ENCODE data around the gene ETNK2. TPM values are rescaled to one million over a fixed set of nuclear protein-coding genes. Genes with fewer than 3 reads are reported as not detected.

The ETNK2 gene
- total RNA-seq, 1 donor from 2014 or later = 6.8 TPM

DNA sequence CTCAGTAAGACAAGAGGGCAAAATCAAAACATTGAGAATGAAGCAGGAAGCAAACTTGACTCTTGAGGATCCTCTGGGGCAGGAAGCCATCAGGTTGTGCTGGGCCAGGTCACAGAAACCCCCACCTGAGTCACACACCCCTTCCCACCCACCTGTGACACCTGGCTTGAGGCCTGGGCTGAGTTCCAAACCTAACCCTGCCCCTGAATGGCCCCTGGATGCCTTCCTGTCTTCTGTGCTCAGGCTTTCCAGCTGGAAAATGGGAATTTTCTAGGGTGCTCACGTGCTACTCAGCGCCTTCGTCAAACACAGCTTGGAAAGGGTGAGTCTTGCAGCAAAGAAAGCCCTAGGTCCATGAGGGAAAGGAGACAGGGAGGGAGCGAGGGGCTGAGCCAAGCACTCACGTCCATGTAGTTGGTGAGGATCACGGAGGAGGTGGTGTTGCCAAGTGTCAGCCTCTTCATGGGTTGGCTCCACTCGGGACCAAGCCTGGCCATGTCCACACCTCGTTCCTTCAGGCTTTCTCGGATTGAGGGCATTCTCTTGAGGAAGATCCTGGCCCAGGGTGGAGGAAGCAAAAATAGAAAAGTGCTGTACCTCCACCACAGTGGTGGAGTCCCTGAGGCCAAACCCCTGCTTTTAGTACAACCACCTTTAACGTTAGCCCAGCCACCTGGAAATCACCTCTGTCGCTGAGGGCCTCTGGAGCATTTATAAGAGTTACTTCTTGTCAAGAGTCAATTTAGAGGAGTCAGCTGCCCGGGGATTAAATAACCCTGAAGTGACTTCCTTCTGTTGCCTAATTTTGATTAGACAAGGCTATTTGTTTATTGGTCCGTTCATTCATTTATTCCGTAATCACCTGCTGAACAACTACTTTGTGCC lies 10.0 kb upstream of the ETNK2 start:
- no peak overlapping the region for H3K4me3 ChIP-seq (ENCODE audit: low read length in 3 of 3)
- no peaks in the 10 kb centered on the region for H3K36me3 ChIP-seq (ENCODE audit: control insufficient read depth in 3 of 3, insufficient read depth in 3 of 3, low read length in 3 of 3)
- H3K9me3 ChIP-seq (ENCODE audit: control insufficient read depth in 3 of 3, low read length in 3 of 3) = no peaks in the 10 kb centered on the region
- H3K4me1 ChIP-seq (ENCODE audit: control insufficient read depth in 3 of 3, insufficient read depth in 3 of 3, low read length in 3 of 3) = peaks cover 0 to 4% (median 3%) of the 10 kb centered on the region in 3 donors
- no peak overlapping the region for H3K27ac ChIP-seq (ENCODE audit: low read depth, low read length)
- no peak overlapping the region for H3K9ac ChIP-seq (ENCODE audit: low read depth in 1 of 3, low read length in 3 of 3)
- H3K27me3 ChIP-seq (ENCODE audit: control insufficient read depth in 3 of 3, insufficient read depth in 3 of 3, low read length in 3 of 3) = peaks cover 7 to 37% (median 25%) of the 10 kb centered on the region in 3 donors

DNA sequence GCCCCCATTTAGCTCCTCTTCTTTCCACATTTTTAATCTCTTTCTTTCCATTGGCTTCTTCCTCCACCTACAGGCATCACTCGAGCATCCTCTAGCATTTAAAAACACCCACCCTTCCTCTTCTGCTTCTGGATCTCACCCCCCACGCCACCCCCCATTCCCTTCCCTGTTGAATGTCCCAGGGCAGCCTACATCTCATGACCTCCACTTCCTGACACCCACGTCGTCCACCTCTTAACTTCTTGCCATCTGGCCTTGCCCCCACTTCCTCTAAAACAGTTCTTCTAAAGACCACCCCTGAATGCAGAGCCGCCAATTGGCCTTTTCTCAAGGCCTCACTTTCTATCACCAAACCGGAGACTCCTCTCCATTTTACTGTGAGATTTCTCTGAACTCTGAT lies 6.1 kb upstream of the ETNK2 start:
- Histone ChIP-seq H3K27me3 (ENCODE audit: control insufficient read depth in 3 of 3, insufficient read depth in 3 of 3, low read length in 3 of 3) (peaks cover 18 to 51% (median 30%) of the 10 kb centered on the region in 3 donors), H3K9me3 (ENCODE audit: control insufficient read depth in 3 of 3, low read length in 3 of 3) (no peaks in the 10 kb centered on the region), H3K4me3 (ENCODE audit: low read length in 3 of 3) (no peak overlapping the region)

DNA sequence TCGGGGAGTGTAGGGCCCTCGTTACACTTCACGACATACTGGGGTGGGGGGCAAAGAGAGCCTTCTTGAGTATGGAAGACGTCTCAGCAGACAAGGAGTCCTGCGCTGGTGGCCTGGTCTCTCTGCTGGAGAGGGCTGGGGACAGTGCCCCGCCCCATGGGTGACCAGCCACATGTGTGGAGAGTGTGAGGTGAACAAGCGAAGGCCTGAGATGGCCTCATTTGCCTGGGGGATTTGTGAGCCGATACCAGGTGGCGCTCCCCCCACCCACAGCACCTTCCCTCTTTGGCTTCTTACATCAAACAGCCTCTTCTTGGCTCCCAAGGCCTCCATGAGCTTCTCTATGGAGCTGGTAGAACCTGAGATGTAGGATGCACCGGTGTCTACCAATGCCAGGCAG lies 4.0 kb upstream of the ETNK2 start:
- Histone ChIP-seq H3K9ac (ENCODE audit: low read depth in 1 of 3, low read length in 3 of 3) (no peak overlapping the region), H3K36me3 (ENCODE audit: control insufficient read depth in 3 of 3, insufficient read depth in 3 of 3, low read length in 3 of 3) (no peaks in the 10 kb centered on the region), H3K27me3 (ENCODE audit: control insufficient read depth in 3 of 3, insufficient read depth in 3 of 3, low read length in 3 of 3) (peaks cover 25 to 49% (median 31%) of the 10 kb centered on the region in 3 donors), H3K4me1 (ENCODE audit: control insufficient read depth in 3 of 3, insufficient read depth in 3 of 3, low read length in 3 of 3) (peaks cover 5 to 8% (median 6%) of the 10 kb centered on the region in 3 donors), H3K9me3 (ENCODE audit: control insufficient read depth in 3 of 3, low read length in 3 of 3) (no peaks in the 10 kb centered on the region), H3K4me3 (ENCODE audit: low read length in 3 of 3) (no peak overlapping the region), H3K27ac (ENCODE audit: low read depth, low read length) (no peak overlapping the region)

More for the DNA sequence above, 6.1 kb upstream of the ETNK2 start:
- Histone ChIP-seq H3K4me1 (ENCODE audit: control insufficient read depth in 3 of 3, insufficient read depth in 3 of 3, low read length in 3 of 3) (peaks cover 0 to 4% (median 3%) of the 10 kb centered on the region in 3 donors), H3K9ac (ENCODE audit: low read depth in 1 of 3, low read length in 3 of 3) (no peak overlapping the region), H3K27ac (ENCODE audit: low read depth, low read length) (no peak overlapping the region), H3K36me3 (ENCODE audit: control insufficient read depth in 3 of 3, insufficient read depth in 3 of 3, low read length in 3 of 3) (no peaks in the 10 kb centered on the region)

DNA sequence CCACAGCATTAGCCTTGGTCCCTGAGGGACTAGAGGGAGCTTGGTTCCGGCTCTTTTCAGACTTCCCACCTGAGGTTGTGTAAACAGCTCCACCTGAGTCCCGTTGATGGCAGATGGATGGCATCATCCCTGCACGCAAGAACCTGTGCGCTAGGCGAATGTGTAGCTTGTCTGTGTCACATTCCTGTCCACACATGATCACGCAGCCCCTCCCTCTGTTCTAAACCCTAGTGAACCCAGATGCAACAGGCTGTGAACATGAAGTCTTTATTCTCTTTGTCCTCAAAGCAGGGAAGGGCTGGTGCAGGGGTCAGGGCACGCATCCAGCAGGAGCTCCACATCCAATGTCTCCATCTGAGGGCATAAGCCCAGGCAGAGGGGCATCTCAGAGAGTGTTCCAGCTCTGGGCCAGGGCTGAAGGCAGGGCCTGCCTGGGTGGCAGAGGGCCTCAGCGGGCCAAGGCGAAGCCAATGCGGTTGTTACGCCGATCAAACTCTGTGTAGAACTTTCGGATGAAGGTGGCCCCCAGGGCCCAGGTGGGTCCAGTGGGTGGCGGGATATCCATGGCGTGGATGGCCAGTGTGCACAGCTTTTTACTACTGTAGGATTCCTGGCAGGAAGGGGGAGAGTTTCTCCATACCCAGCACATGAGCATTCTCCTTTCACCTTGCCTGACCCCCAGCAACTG lies 2.9 kb upstream of the ETNK2 start:
- H3K36me3 ChIP-seq (ENCODE audit: control insufficient read depth in 3 of 3, insufficient read depth in 3 of 3, low read length in 3 of 3) = no peaks in the 10 kb centered on the region
- H3K4me1 ChIP-seq (ENCODE audit: control insufficient read depth in 3 of 3, insufficient read depth in 3 of 3, low read length in 3 of 3) = peaks cover 5 to 12% (median 8%) of the 10 kb centered on the region in 3 donors
- H3K27me3 ChIP-seq (ENCODE audit: control insufficient read depth in 3 of 3, insufficient read depth in 3 of 3, low read length in 3 of 3) = peaks cover 22 to 43% (median 25%) of the 10 kb centered on the region in 3 donors
- H3K27ac ChIP-seq (ENCODE audit: low read depth, low read length) = no peak overlapping the region
- no peak overlapping the region for H3K4me3 ChIP-seq (ENCODE audit: low read length in 3 of 3)
- H3K9me3 ChIP-seq (ENCODE audit: control insufficient read depth in 3 of 3, low read length in 3 of 3) = no peaks in the 10 kb centered on the region
- H3K9ac ChIP-seq (ENCODE audit: low read depth in 1 of 3, low read length in 3 of 3) = no peak overlapping the region

DNA sequence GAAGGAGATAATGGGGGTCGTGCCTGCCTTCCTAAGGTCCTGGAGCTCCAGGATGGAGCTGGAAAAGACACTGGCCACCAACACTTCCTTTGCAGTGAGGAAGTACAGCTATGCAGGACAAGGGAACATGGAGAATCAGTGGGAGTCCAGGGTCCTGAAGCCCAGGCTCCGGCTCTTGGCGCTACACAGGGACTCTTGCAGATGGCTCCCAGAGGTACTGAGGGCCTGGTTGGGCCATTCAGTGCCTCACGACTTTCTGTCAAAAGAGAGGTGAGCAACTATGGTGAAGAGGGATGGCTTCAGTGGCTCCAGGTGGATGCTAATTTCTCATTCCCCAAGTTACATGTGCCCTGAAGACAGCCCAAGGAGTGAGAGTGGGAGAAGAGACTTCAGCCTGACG lies 1.8 kb upstream of the ETNK2 start:
- H3K27me3 ChIP-seq (ENCODE audit: control insufficient read depth in 3 of 3, insufficient read depth in 3 of 3, low read length in 3 of 3) = peaks cover 18 to 39% (median 25%) of the 10 kb centered on the region in 3 donors
- H3K36me3 ChIP-seq (ENCODE audit: control insufficient read depth in 3 of 3, insufficient read depth in 3 of 3, low read length in 3 of 3) = no peaks in the 10 kb centered on the region
- no peak overlapping the region for H3K27ac ChIP-seq (ENCODE audit: low read depth, low read length)
- no peak overlapping the region for H3K9ac ChIP-seq (ENCODE audit: low read depth in 1 of 3, low read length in 3 of 3)
- peaks cover 5 to 16% (median 8%) of the 10 kb centered on the region in 3 donors for H3K4me1 ChIP-seq (ENCODE audit: control insufficient read depth in 3 of 3, insufficient read depth in 3 of 3, low read length in 3 of 3)
- H3K4me3 ChIP-seq (ENCODE audit: low read length in 3 of 3) = no peak overlapping the region
- no peaks in the 10 kb centered on the region for H3K9me3 ChIP-seq (ENCODE audit: control insufficient read depth in 3 of 3, low read length in 3 of 3)

DNA sequence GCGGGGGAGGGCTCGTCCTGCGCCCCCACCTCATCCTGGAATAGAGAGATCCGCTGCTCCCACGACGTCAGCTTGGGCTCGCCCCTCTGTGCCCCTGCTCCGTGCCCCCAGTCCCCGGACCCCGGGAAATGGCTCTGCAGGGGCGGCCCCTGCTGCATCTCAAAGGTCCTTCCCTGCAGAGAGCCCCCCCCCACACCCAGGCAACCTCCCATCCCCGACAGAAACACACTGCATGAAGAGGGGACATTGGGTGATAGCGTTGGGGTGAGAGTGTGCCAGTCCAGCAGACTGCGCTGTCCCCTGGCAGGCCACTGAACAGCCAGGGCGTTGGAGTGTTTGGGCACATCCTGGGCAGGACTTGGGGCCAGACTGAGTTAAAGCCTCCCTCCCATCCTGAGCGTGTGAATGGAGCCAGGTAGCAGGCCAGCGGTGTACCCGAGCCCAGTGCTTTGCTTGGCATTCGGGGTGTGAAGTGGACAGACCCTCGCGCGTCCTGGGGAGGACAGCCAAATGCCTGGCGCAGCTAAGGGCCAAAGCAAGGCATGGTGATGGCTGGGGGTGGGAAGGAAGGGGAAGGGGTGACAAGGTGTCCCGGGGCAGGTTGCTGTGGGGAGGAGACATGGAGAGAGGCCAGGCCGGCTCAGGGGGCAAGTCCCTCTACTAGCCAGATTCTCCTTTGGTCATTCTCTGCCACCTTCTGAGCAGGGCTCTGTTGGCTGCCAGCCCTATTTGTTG lies 633 bp upstream of the ETNK2 start:
- no peaks in the 10 kb centered on the region for H3K36me3 ChIP-seq (ENCODE audit: control insufficient read depth in 3 of 3, insufficient read depth in 3 of 3, low read length in 3 of 3)
- H3K4me1 ChIP-seq (ENCODE audit: control insufficient read depth in 3 of 3, insufficient read depth in 3 of 3, low read length in 3 of 3) = peaks cover 5 to 18% (median 8%) of the 10 kb centered on the region in 3 donors
- peak overlapping the region; percentile 30 to 52 (median 46) for H3K4me3 ChIP-seq (ENCODE audit: low read length in 3 of 3)
- peak overlapping the region; percentile 5 to 47 (median 12) for H3K9ac ChIP-seq (ENCODE audit: low read depth in 1 of 3, low read length in 3 of 3)
- H3K9me3 ChIP-seq (ENCODE audit: control insufficient read depth in 3 of 3, low read length in 3 of 3) = no peaks in the 10 kb centered on the region
- H3K27me3 ChIP-seq (ENCODE audit: control insufficient read depth in 3 of 3, insufficient read depth in 3 of 3, low read length in 3 of 3) = peaks cover 18 to 41% (median 25%) of the 10 kb centered on the region in 3 donors
- no peak overlapping the region for H3K27ac ChIP-seq (ENCODE audit: low read depth, low read length)

DNA sequence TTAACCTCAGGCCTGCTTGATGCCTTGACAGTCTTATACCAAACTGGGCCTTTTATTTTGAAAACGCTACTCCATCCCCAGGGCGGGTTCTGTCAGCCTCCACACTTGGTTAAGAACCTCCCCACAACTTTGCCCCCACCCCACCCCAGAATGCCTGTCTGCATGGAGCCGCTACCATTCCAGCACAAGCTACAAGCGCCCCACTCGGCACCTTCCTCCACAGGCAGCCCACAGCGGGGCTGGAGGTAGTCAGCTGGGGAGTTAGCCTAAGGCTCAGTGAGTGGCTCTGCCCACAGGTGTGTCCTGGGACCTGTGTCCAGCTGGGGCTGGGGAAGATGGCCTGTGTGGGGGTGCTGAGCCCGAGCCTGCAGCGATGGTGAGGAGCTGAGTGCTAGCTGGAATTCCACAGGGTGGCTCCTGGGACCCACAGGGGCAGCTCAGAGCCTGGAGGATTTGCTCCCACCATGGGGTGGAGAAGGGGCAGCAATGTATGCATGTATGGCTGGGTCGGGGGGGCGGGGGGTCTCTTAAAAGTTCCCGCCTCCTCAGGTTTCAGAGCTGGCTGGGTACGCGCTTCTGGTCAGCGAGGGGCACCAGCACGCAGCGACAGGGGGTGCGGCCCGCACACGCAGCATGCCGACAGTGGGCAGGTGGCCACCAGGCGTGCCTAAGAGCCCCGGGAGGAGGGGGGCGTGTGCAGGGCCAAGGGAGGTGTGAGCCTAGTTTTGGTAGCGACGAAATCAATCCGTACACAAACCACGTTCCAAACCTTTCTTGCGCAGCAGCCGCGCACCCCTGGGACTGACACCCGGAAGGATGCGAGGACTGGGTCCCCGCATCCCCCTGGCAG lies 917 bp downstream of the ETNK2 start:
- Histone ChIP-seq H3K9me3 (ENCODE audit: control insufficient read depth in 3 of 3, low read length in 3 of 3) (no peaks in the 10 kb centered on the region), H3K36me3 (ENCODE audit: control insufficient read depth in 3 of 3, insufficient read depth in 3 of 3, low read length in 3 of 3) (no peaks in the 10 kb centered on the region), H3K27me3 (ENCODE audit: control insufficient read depth in 3 of 3, insufficient read depth in 3 of 3, low read length in 3 of 3) (peaks cover 15 to 34% (median 25%) of the 10 kb centered on the region in 3 donors), H3K9ac (ENCODE audit: low read depth in 1 of 3, low read length in 3 of 3) (peak overlapping the region in 2 of 3 donors; percentile 40 to 60), H3K27ac (ENCODE audit: low read depth, low read length) (no peak overlapping the region), H3K4me1 (ENCODE audit: control insufficient read depth in 3 of 3, insufficient read depth in 3 of 3, low read length in 3 of 3) (peaks cover 5 to 18% (median 8%) of the 10 kb centered on the region in 3 donors), H3K4me3 (ENCODE audit: low read length in 3 of 3) (peak overlapping the region; percentile 30 to 60 (median 54))

DNA sequence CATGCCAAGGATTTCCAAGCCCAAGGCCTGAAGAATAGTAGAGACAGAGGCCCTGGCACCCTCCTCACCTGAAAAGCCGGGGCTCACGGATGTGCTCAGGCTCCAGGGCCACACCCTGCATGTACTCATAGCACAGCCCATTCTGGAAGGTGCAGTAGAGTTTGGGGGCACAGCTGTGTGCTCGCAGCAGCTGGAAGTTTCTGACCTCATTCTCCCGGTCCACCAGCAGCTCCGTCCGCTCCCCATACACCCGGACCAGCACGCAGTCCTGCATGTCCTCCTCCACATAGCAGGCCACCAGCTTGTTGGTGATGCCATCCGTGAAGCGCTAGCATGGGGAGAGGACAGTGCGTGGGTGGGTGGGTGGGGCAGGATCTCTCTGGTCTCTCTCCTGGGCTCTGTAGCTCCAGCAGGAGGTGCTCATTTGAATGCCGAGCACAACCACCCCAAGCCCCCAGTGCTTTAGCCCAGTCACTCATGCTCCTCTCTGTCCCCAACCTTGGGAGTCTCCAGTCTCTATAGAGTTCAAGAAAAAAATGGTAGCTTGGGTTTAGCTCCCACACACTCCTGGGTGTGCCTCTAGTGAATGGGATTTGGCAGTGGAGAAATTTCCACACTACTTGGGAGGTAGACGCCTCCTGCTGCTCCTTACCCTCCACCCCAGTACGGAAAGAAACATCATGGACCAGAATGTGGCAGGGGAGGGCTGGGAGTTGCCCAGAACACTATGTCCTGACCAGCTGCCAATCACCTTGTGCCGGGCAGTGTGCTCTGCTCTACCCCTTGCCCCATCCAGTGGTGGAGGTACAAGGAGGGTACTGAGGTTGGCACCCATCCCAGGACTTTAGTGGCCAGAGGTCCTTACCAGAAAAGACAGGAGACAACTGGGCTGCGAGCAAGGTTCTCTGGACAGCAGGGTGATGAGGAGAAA lies 1.9 kb downstream of the ETNK2 start:
- Histone ChIP-seq H3K4me1 (ENCODE audit: control insufficient read depth in 3 of 3, insufficient read depth in 3 of 3, low read length in 3 of 3) (peaks cover 5 to 18% (median 8%) of the 10 kb centered on the region in 3 donors), H3K27ac (ENCODE audit: low read depth, low read length) (no peak overlapping the region), H3K9ac (ENCODE audit: low read depth in 1 of 3, low read length in 3 of 3) (no peak overlapping the region), H3K36me3 (ENCODE audit: control insufficient read depth in 3 of 3, insufficient read depth in 3 of 3, low read length in 3 of 3) (no peaks in the 10 kb centered on the region), H3K9me3 (ENCODE audit: control insufficient read depth in 3 of 3, low read length in 3 of 3) (no peaks in the 10 kb centered on the region), H3K4me3 (ENCODE audit: low read length in 3 of 3) (no peak overlapping the region), H3K27me3 (ENCODE audit: control insufficient read depth in 3 of 3, insufficient read depth in 3 of 3, low read length in 3 of 3) (peaks cover 8 to 31% (median 22%) of the 10 kb centered on the region in 3 donors)

All from skeletal muscle tissue (tissue), 4 donors.